BE2C (cell line): ENCODE data around the gene PTPRG.

Source experiments
- DNase-seq: peaks from one replicate; pipeline ENCODE4 v3.0.0-alpha.2; 2020
- H3K27me3 ChIP-seq: fragments of 250-450 bp; sonication (Bioruptor Pico); 2 replicates; pipeline ENCODE4 v1.5.1; 2020; ENCODE audit warnings: mild to moderate bottlenecking
- H3K36me3 ChIP-seq: fragments of 250-450 bp; sonication (Bioruptor Pico); 2 replicates; pipeline ENCODE4 v1.5.1; 2020; ENCODE audit warnings: mild to moderate bottlenecking
- H3K4me1 ChIP-seq: fragments of 250-450 bp; sonication (Bioruptor Pico); 2 replicates; pipeline ENCODE4 v1.5.1; 2020
- H3K4me3 ChIP-seq: 2 replicates; pipeline ENCODE4 v1.5.1; 2011; ENCODE audit warnings: low read depth, low read length
- H3K9me3 ChIP-seq: fragments of 250-450 bp; sonication (Bioruptor Pico); 2 replicates; pipeline ENCODE4 v1.5.1; 2020
- TF ChIP-seq, protein P1 (sequence below): IDR thresholded peaks from 2 replicates; pipeline ENCODE4 v1.5.1; 2012; ENCODE audit warnings: mild to moderate bottlenecking, low read depth, low read length

Gene PTPRG

DNA sequence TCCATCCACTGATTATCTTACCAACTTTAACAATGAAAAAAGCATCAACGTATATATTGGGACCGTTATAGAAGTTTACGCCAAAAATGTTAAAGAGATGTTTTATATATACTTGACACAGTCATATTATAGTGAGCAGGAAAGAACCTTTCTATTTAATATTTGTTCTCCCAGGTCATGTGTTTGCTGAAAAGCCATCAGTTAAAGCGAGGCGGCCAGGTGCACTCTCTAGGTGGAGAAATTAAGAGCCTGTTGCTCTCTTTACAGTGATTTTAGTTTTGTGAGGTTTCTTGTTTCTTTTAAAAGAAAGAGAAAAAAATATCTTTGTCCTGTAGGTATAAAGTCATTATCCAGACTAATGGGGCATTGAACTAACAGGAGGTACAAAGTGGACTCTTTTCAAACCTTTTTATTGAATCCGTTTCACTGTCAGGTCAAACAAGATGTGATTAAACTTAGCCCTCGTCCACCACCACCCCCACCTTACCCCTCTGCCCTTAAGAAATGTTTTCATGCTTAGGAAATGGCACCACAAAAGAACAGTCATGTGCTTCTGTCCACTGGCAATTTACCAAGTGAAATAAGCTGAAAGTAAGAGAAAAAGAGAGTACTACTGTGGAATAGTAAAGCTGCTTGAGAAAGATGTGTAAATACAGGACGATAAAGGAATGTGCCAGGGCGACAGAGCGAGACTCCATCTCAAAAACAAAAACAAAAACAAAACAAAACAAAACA lies 279.9 kb downstream of the PTPRG start:
- DNase-seq: no peak
- H3K4me3 ChIP-seq: no peak overlapping the region
- TF ChIP-seq, protein P1, sequence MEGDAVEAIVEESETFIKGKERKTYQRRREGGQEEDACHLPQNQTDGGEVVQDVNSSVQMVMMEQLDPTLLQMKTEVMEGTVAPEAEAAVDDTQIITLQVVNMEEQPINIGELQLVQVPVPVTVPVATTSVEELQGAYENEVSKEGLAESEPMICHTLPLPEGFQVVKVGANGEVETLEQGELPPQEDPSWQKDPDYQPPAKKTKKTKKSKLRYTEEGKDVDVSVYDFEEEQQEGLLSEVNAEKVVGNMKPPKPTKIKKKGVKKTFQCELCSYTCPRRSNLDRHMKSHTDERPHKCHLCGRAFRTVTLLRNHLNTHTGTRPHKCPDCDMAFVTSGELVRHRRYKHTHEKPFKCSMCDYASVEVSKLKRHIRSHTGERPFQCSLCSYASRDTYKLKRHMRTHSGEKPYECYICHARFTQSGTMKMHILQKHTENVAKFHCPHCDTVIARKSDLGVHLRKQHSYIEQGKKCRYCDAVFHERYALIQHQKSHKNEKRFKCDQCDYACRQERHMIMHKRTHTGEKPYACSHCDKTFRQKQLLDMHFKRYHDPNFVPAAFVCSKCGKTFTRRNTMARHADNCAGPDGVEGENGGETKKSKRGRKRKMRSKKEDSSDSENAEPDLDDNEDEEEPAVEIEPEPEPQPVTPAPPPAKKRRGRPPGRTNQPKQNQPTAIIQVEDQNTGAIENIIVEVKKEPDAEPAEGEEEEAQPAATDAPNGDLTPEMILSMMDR: no peak
- no peaks in the 10 kb centered on the region for H3K36me3 ChIP-seq
- H3K9me3 ChIP-seq: no peaks in the 10 kb centered on the region
- no peaks in the 10 kb centered on the region for H3K4me1 ChIP-seq
- peaks cover 13% of the 10 kb centered on the region for H3K27me3 ChIP-seq

DNA sequence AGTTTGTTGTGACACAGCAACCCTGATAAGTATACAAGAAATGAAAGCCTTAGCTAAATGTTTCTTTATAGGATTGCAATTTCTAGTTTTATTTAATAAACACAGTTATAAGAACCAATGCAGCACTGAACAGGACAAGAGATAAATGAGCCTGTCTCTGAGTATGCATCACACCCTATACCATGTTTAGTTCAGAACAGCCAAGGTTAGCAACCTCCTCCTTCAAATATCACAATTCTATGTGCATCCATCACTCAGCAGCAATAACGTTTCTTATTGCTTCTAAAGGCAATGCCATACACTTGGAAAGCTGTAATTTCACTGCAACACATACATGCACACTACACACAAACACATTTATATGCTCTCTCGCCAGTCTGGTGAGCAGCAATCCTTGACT lies 280.6 kb downstream of the PTPRG start:
- H3K27me3 ChIP-seq: peaks cover 20% of the 10 kb centered on the region
- no peaks in the 10 kb centered on the region for H3K4me1 ChIP-seq
- H3K9me3 ChIP-seq: no peaks in the 10 kb centered on the region
- TF ChIP-seq, protein P1: no peak
- H3K4me3 ChIP-seq: no peak overlapping the region
- no peak for DNase-seq
- H3K36me3 ChIP-seq: no peaks in the 10 kb centered on the region

DNA sequence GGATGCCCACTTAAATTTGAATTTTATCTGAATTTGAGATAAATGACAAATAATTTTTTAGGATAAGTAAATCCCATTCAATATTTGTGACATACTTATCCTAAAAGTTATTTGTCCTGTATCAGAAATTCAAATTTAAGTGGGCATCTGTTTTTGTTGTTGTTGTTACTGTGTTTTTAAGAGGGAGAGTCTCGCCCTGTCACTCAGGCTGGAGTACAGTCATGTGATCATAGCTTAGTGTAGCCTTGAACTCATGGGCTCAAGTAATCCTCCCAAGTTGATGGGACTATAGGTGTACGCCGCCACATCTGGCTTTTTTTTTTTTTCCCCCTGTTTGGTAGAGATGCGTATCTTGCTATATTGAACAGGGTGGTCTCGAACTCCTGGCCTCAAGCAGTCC lies 283.0 kb downstream of the PTPRG start:
- Histone ChIP-seq H3K27me3 (peaks cover 40% of the 10 kb centered on the region), H3K4me3 (no peak overlapping the region), H3K4me1 (no peaks in the 10 kb centered on the region), H3K9me3 (no peaks in the 10 kb centered on the region), H3K36me3 (no peaks in the 10 kb centered on the region)
- TF ChIP-seq, protein P1: no peak
- no peak for DNase-seq

- Histone ChIP-seq H3K36me3 (no peaks in the 10 kb centered on the region), H3K27me3 (peaks cover 44% of the 10 kb centered on the region), H3K4me1 (no peaks in the 10 kb centered on the region), H3K4me3 (no peak overlapping the region), H3K9me3 (no peaks in the 10 kb centered on the region)
- no peak for DNase-seq
- TF ChIP-seq, protein P1: no peak
Measured at GRCh38 chr3:61846488-61846887, 285.1 kb downstream of the PTPRG start.

- H3K4me3 ChIP-seq: no peak overlapping the region
- peaks cover 54% of the 10 kb centered on the region for H3K27me3 ChIP-seq
- no peaks in the 10 kb centered on the region for H3K4me1 ChIP-seq
- DNase-seq: no peak
- no peaks in the 10 kb centered on the region for H3K9me3 ChIP-seq
- TF ChIP-seq, protein P1: no peak
- H3K36me3 ChIP-seq: no peaks in the 10 kb centered on the region
Measured at GRCh38 chr3:61847784-61848462, 286.6 kb downstream of the PTPRG start.

- no peaks in the 10 kb centered on the region for H3K9me3 ChIP-seq
- TF ChIP-seq, protein P1: no peak
- H3K4me1 ChIP-seq: no peaks in the 10 kb centered on the region
- H3K27me3 ChIP-seq: peaks cover 59% of the 10 kb centered on the region
- H3K4me3 ChIP-seq: no peak overlapping the region
- DNase-seq: no peak
- no peaks in the 10 kb centered on the region for H3K36me3 ChIP-seq
Measured at GRCh38 chr3:61848885-61849284, 287.5 kb downstream of the PTPRG start.
